GM19025 (cell line): Measurements from ENCODE around the gene CENPQ.

Experiments used
- ATAC-seq: cut with Tn5 transposase; IDR thresholded peaks from one replicate; pipeline ENCODE4 v1.9.1; 2021; ENCODE audit warnings: mild to moderate bottlenecking, low read depth, moderate library complexity; ENCODE audit not compliant: unreplicated experiment

The CENPQ gene

DNA sequence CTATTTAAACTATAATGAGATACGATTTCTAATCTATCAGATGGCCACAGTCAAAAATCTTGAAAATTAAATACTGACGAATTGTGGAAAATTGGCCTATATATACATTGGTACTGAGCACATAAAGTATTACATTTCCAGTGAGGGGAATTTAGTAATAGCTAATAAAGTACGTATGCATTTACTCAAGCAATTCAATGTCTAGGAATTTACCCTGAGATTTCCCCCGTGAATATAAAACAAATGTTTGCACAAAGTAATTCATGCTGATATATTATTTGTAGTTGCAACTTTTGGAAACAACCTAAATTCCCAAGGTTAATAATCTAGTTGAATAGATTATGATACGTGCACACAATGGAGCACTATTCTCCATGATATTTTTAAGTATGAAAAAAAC lies 72.6 kb downstream of the CENPQ start:
- no peak for ATAC-seq

DNA sequence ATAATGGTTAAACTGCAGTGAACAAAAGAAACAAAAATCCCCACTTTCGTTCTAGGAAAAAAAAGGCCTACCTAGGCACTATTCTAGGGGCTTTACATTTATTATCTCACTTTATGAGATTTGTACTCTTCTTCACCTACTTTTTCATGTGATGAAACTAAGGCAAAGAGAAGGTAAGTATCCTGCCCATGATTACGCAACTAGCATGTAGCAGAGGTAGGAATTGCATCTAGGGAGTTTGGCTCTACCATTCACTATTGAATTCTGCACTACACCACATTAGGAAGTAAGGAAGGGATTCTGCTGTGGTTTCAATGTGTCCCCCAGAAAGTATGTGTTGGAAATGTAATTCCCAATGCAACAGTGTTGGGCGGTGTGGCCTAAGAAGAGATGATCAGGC lies 75.9 kb downstream of the CENPQ start:
- no peak for ATAC-seq

DNA sequence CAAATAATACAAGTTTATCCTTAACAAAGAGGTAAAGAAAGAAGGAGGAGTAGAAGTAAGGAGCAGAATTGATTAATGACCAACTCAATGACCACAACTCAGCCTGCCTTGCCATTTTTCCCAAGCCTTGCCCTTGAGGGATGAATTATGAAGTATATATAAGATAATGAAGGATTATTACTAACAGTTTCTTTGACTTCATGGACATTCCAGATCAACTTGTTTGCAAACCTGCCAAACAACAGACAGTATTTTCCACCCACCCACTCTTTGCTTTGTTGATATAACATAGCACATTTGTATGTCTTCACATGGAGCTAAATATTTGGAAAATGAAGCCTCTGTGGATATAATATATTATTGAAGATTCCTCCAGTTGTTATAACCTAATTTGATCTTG lies 77.4 kb downstream of the CENPQ start:
- ATAC-seq: no peak

DNA sequence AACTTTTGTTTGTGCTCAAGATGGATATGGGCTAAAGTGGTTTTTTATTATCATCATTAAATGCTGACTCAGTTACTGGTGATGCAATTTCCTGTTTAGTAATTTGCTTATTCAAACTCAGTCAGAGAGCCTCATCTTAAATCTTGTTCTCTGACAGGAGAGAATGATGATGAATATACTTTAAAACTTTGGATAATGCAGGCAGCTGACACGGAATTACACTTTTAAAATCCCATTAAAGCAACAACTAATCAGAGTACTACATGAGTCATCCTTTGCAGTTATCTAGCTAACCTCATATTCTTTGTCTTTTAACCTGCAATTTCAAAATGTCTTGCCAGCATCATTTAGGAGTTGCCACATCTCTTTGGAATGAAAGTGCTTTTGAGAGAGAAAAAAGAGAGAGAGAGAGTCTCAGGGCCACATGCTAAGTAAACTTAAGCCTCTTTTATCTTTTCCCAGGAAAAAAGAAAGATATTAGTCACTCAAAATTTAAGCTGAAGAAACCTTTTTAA lies 78.1 kb downstream of the CENPQ start:
- ATAC-seq: no peak

DNA sequence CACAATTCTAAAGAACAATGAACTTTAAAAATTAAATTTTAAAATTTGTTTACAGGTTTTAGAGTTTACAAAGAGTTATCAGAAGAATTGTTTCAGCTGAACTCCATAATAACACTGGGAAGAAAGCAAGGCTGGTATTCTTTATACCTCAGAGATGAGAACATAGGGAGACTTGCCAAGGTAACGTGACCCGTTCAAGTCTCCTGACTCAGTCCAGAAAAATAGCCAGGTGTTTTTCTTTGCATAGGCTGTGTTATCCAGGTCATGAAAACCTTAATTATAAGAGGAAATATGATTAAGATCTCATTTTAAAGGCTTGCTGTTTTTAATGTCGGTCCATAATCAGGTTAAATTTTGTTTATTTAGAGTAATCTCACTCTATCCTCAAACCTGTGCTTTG lies 78.8 kb downstream of the CENPQ start:
- no peak for ATAC-seq
